Tibial nerve (tissue), 4 donors: Measurements from ENCODE around the gene SF3B5. TPM values are rescaled to one million over a fixed set of nuclear protein-coding genes. Genes with fewer than 3 reads are reported as not detected.
"Not testable (repeated sequence)": the region's sequence is repeated elsewhere in the genome, so short reads cannot be mapped to it uniquely, and the experiment has no call there.

Source experiments
- DNase-seq, 2 donors: peaks; one replicate each; pipeline ENCODE4 v3.0.0-alpha.2; 2019; ENCODE audit warnings: low spot score in 2 of 2
- H3K27ac ChIP-seq, 4 donors: fragments of 200-600 bp; sonication (generic) in 3 of 4; one replicate each; pipeline ENCODE4 v1.5.1; 2017 to 2019; ENCODE audit warnings: mild to moderate bottlenecking in 1 of 4
- H3K27me3 ChIP-seq, 2 donors: fragments of 200-600 bp; sonication (generic) in 1 of 2; one replicate each; pipeline versions ENCODE4 v1.5.1 to v1.6.0; 2017 to 2019
- H3K36me3 ChIP-seq, 3 donors: fragments of 200-600 bp; sonication (generic); one replicate each; pipeline ENCODE4 v1.5.1; 2018 to 2019
- H3K4me1 ChIP-seq, 4 donors: fragments of 200-600 bp; sonication (generic) in 3 of 4; one replicate each; pipeline ENCODE4 v1.5.1; 2017 to 2019
- H3K4me3 ChIP-seq, 4 donors: fragments of 200-600 bp; sonication (generic) in 3 of 4; one replicate each; pipeline ENCODE4 v1.5.1; 2017 to 2019; ENCODE audit warnings: mild to moderate bottlenecking in 1 of 4, moderate library complexity in 1 of 4
- H3K9me3 ChIP-seq, 4 donors: fragments of 200-600 bp; sonication (generic) in 3 of 4; one replicate each; pipeline ENCODE4 v1.5.1; 2017 to 2019
- EP300 ChIP-seq, 2 donors: sonication (generic); formaldehyde crosslinking; IDR thresholded peaks; one replicate each; pipeline ENCODE4 v1.6.1; 2017; ENCODE audit warnings: antibody characterized with exemption in 2 of 2, mild to moderate bottlenecking in 1 of 2
- POLR2A ChIP-seq, 2 donors: fragments of 450-650 bp; IDR thresholded peaks; one replicate each; pipeline ENCODE4 v1.6.1; 2017; ENCODE audit warnings: antibody characterized with exemption in 2 of 2, mild to moderate bottlenecking in 2 of 2, moderate library complexity in 2 of 2
- WGBS, 2 donors: methylation state at CpG; one replicate each; pipeline ENCODE4 v1.1.5; 2018; 5-methylcytosine and 5-hydroxymethylcytosine counted together
- total RNA-seq, 4 donors: library from RNA; depleted of rRNA; stranded (reverse); fragments of >200 nt; gene quantifications; one replicate each; pipeline ENCODE4 v1.1.0, GENCODE V29; 2016
- TF ChIP-seq, protein P1 (sequence below), 5 experiments: fragments of 200-600 bp in 3 of 5; fragments of 450-650 bp in 2 of 5; sonication (generic) in 3 of 5; IDR thresholded peaks; one replicate each; pipeline ENCODE4 v1.5.1; 2016 to 2019; ENCODE audit warnings: antibody characterized with exemption in 5 of 5, mild to moderate bottlenecking in 3 of 5, moderate library complexity in 2 of 5

The SF3B5 gene
- total RNA-seq, 4 donors from 2014 or later = 99.8 to 155 (median 118) TPM

DNA sequence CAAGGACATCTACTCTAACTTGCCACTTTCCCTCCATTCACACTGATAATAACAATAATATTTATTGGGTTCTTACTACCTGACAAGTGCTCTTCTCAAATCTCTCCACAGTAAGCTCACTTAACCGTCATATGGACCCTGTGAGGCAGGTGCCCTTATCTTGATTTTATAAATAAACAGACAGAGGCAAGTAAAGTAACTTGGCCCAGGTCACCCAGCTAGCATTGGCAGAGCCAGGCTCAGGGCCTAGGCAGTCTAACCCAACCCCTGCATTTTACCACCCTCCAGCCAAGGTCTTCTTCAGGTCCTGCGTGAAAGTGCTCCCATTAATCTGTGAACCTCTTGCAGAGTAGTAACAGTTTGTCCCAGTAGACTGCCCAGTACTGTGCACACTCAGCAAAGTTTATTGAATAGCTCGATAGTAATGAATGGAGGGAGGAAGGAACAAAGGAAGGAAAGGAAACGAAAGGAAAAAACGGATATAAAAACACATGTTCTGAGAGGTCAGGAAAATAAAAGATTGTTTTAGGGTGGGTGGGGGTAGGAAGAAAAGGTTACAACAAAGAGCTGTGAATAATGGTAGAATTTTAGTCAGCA lies 38.0 kb upstream of the SF3B5 start:
- Histone ChIP-seq H3K27ac (no peak overlapping the region), H3K36me3 (no peaks in the 10 kb centered on the region), H3K4me3 (no peak overlapping the region), H3K27me3 (no peaks in the 10 kb centered on the region), H3K9me3 (no peaks in the 10 kb centered on the region), H3K4me1 (no peaks in the 10 kb centered on the region)
- DNase-seq = no peak
- WGBS, 2 donors = 63 to 71% methylated on average over 5 of the region's 5 CpGs
- no peak for TF ChIP-seq EP300 (IDR thresholded peaks at IDR 0.05)

DNA sequence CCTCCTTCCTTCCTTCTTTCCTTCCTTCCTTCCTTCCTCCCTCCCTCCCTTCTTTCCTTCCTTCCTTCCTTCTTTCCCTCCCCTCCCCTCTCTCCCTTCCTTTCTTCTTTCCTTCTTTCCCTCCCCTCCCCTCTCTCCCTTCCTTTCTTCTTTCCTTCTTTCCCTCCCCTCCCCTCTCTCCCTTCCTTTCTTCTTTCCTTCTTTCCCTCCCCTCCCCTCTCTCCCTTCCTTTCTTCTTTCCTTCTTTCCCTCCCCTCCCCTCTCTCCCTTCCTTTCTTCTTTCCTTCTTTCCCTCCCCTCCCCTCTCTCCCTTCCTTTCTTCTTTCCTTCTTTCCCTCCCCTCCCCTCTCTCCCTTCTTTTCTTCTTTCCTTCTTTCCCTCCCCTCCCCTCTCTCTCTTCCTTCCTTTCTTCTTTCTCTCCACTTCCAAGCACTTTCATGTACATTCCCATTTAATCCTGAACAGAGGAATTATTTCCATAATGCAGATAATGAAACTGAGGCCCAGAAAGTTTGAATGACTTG lies 36.9 kb upstream of the SF3B5 start:
- H3K27me3 ChIP-seq, H3K4me1 ChIP-seq, H3K27ac ChIP-seq, DNase-seq, H3K9me3 ChIP-seq, H3K4me3 ChIP-seq, H3K36me3 ChIP-seq: not testable (repeated sequence)

DNA sequence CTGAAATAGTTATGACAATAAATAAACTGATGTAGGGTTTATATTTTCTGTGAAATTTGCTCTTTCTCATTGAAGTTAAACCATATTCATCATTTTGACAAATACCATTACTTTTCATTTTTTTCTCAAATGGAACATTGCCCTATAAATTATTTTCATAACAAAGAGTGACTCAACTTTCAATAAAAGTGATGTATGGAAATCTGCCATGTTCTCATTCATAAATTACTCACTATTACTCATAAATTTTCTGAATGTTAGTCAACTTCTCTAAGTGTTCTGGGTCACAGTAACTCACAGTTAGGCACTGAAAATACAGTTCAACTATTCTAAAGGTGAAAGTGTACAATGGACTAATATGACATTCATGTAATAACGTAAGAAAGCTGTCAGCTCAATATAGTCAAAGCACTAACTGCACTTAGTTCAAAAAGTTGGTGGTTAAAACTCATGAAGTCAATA lies 35.9 kb upstream of the SF3B5 start:
- H3K4me1 ChIP-seq = no peaks in the 10 kb centered on the region
- no peaks in the 10 kb centered on the region for H3K9me3 ChIP-seq
- no peak overlapping the region for H3K4me3 ChIP-seq
- 44 to 51% methylated on average over 1 of the region's 1 CpG for WGBS, 2 donors
- TF ChIP-seq EP300 (IDR thresholded peaks at IDR 0.05) (no peak), POLR2A (IDR thresholded peaks at IDR 0.05) (no peak)
- TF ChIP-seq, protein P1, sequence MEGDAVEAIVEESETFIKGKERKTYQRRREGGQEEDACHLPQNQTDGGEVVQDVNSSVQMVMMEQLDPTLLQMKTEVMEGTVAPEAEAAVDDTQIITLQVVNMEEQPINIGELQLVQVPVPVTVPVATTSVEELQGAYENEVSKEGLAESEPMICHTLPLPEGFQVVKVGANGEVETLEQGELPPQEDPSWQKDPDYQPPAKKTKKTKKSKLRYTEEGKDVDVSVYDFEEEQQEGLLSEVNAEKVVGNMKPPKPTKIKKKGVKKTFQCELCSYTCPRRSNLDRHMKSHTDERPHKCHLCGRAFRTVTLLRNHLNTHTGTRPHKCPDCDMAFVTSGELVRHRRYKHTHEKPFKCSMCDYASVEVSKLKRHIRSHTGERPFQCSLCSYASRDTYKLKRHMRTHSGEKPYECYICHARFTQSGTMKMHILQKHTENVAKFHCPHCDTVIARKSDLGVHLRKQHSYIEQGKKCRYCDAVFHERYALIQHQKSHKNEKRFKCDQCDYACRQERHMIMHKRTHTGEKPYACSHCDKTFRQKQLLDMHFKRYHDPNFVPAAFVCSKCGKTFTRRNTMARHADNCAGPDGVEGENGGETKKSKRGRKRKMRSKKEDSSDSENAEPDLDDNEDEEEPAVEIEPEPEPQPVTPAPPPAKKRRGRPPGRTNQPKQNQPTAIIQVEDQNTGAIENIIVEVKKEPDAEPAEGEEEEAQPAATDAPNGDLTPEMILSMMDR (IDR thresholded peaks at IDR 0.05) = no peak
- H3K27me3 ChIP-seq = no peaks in the 10 kb centered on the region
- H3K36me3 ChIP-seq = no peaks in the 10 kb centered on the region
- no peak overlapping the region for H3K27ac ChIP-seq
- no peak for DNase-seq

DNA sequence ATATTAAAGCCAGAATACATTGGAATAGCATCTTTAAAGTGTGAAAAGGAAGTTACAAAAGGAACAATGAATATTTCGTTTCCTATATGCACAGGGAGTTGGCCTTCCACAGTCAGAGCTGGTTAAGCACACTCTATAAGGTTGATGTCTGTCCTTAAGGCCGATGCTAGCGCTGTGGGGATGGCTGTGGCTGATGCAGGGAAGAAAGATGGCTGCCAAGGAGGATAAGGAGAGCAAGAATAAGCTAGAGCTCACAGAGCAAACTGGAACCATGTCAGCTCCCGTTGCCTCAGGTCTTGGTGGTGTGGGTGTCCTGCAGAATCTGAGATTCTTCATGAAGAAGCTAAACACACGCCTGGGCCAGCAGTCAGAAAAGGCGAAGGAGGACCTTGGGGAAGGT lies 34.1 kb upstream of the SF3B5 start:
- Histone ChIP-seq H3K27ac (no peak overlapping the region), H3K4me1 (no peaks in the 10 kb centered on the region), H3K4me3 (no peak overlapping the region), H3K27me3 (no peaks in the 10 kb centered on the region), H3K36me3 (no peaks in the 10 kb centered on the region), H3K9me3 (no peaks in the 10 kb centered on the region)
- DNase-seq = no peak
- no peak for TF ChIP-seq EP300 (IDR thresholded peaks at IDR 0.05)
- TF ChIP-seq, protein P1 (IDR thresholded peaks at IDR 0.05) = no peak
- no peak for TF ChIP-seq POLR2A (IDR thresholded peaks at IDR 0.05)
- WGBS, 2 donors = 88% methylated on average over 6 of the region's 6 CpGs

DNA sequence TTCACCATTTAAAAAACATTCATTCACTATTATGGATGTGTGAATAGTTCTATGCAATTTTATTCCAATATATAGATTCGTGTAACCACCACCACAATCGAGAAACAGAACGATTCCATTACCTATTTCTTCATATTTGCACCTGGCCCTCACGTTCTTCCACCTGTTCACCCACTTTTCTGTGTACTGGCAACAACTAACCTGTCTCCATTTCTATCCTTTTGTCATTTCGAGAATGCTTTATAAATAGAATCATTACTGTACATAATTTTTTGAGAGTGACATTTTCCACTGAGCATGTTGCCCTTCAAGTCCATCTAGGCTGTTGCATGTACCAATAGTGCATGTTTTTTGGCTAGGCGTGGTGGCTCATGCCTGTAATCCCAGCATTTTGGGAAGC lies 31.7 kb upstream of the SF3B5 start:
- DNase-seq = no peak
- Histone ChIP-seq H3K36me3 (no peaks in the 10 kb centered on the region), H3K9me3 (no peaks in the 10 kb centered on the region), H3K27me3 (no peaks in the 10 kb centered on the region), H3K4me3 (no peak overlapping the region), H3K4me1 (no peaks in the 10 kb centered on the region), H3K27ac (no peak overlapping the region)
- 91% methylated on average over 6 of the region's 6 CpGs for WGBS, 2 donors
- TF ChIP-seq POLR2A (IDR thresholded peaks at IDR 0.05) = no peak
- TF ChIP-seq, protein P1 (IDR thresholded peaks at IDR 0.05) = no peak
- no peak for TF ChIP-seq EP300 (IDR thresholded peaks at IDR 0.05)

DNA sequence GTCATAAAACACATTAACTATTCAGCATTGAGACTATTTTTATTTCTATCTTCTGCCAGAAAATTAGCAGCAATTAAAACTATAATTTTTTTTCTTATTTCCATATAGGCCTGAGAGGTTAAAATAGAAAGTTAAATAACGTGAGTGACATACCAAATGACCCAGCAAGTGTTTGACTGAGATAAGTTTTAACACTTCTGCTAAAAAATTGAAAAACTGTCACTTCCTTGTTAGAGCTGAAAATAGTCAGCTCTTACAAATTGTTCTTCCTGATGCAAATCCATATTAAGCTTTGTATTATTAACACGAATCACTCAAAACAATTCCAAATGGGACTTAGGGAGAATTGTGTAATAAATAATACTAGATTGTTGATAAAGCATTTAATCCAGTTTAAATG lies 28.5 kb upstream of the SF3B5 start:
- TF ChIP-seq, protein P1 (IDR thresholded peaks at IDR 0.05) = no peak
- no peak for TF ChIP-seq POLR2A (IDR thresholded peaks at IDR 0.05)
- TF ChIP-seq EP300 (IDR thresholded peaks at IDR 0.05) = no peak
- DNase-seq = no peak
- 48 to 49% methylated on average over 2 of the region's 2 CpGs for WGBS, 2 donors
- Histone ChIP-seq H3K27me3 (no peaks in the 10 kb centered on the region), H3K4me3 (no peak overlapping the region), H3K36me3 (no peaks in the 10 kb centered on the region), H3K9me3 (no peaks in the 10 kb centered on the region), H3K4me1 (no peaks in the 10 kb centered on the region), H3K27ac (no peak overlapping the region)
